Activated effector memory CD4-positive, alpha-beta T cell treated with Interleukin-2 at 50 U/mL for 16 hours (primary cell): ENCODE results near the gene CENPM.

Source experiments
- DNase-seq: peaks from one replicate; pipeline ENCODE4 v3.0.0-alpha.2; 2020

Gene CENPM

GRCh38 chr22:41892721-41893120 lies 54.2 kb downstream of the CENPM start:
- no peak for DNase-seq

GRCh38 chr22:41891407-41891806 lies 55.5 kb downstream of the CENPM start:
- DNase-seq: no peak
